Measurements from ENCODE around the gene LRFN5.

LRFN5 gene

DNA sequence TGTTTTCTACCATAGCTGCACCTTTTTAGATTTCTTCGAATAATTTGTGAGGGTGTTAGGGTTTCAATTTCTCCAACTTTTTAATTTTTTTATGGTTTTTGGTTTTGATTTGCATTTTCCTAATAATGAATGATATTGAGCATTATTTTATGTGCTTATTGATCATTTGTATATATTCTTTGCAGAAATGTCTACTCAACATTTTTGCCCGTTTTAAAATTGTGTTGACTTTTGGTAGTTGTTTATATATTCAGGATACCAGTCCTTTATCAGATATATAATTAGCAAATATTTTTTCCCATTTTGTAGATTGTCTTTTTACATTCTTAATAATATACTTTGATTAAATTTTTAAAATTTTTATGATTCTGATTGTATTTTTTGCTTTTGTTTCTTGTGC is 306.7 kb downstream of the LRFN5 start:
- no peaks in the 10 kb centered on the region for H4K20me1 ChIP-seq (ENCODE audit: insufficient read depth)
- H3K4me2 ChIP-seq = no peak overlapping the region
- TF ChIP-seq, protein P1, sequence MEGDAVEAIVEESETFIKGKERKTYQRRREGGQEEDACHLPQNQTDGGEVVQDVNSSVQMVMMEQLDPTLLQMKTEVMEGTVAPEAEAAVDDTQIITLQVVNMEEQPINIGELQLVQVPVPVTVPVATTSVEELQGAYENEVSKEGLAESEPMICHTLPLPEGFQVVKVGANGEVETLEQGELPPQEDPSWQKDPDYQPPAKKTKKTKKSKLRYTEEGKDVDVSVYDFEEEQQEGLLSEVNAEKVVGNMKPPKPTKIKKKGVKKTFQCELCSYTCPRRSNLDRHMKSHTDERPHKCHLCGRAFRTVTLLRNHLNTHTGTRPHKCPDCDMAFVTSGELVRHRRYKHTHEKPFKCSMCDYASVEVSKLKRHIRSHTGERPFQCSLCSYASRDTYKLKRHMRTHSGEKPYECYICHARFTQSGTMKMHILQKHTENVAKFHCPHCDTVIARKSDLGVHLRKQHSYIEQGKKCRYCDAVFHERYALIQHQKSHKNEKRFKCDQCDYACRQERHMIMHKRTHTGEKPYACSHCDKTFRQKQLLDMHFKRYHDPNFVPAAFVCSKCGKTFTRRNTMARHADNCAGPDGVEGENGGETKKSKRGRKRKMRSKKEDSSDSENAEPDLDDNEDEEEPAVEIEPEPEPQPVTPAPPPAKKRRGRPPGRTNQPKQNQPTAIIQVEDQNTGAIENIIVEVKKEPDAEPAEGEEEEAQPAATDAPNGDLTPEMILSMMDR (conservative IDR thresholded peaks at IDR 0.05; ENCODE audit: low read depth, low read length) = no peak
- H3K36me3 ChIP-seq (ENCODE audit: insufficient read depth) = no peaks in the 10 kb centered on the region
- H3K4me1 ChIP-seq (ENCODE audit: low read depth, poor library complexity, severe bottlenecking) = no peaks in the 10 kb centered on the region
- no peaks in the 10 kb centered on the region for H3K79me2 ChIP-seq (ENCODE audit: insufficient read depth, low read depth)
- no peak overlapping the region for H2AFZ ChIP-seq (ENCODE audit: low read depth)
- no peak overlapping the region for H3K27ac ChIP-seq
- no peak overlapping the region for H3K4me3 ChIP-seq (IDR thresholded peaks at IDR 0.05; ENCODE audit: insufficient read depth, low read depth, low read length)
- H3K27me3 ChIP-seq (ENCODE audit: insufficient read depth, low read depth) = no peaks in the 10 kb centered on the region
- H3K9ac ChIP-seq = no peak overlapping the region

DNA sequence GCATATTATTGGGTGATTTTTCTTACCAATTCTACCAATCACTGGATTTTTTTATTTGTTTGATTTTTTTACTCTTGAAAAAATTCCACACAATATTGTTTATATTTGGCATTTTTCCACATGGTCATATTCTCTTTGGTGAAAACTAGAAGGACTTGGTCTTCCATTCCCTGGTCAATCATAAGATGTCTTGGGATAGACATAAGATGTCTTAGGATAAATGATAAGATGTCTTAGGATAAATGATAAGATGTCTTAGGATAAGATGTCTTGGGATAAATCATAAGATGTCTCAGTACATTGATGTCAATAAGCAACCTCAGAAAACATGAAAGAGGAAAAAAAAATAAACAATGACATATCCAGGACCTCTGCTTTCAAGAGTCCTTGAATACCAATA is 309.1 kb downstream of the LRFN5 start:
- no peak overlapping the region for H3K4me3 ChIP-seq (IDR thresholded peaks at IDR 0.05; ENCODE audit: insufficient read depth, low read depth, low read length)
- H3K36me3 ChIP-seq (ENCODE audit: insufficient read depth) = no peaks in the 10 kb centered on the region
- H3K4me2 ChIP-seq = no peak overlapping the region
- no peaks in the 10 kb centered on the region for H3K4me1 ChIP-seq (ENCODE audit: low read depth, poor library complexity, severe bottlenecking)
- TF ChIP-seq, protein P1 (conservative IDR thresholded peaks at IDR 0.05; ENCODE audit: low read depth, low read length) = no peak
- H3K27ac ChIP-seq = no peak overlapping the region
- no peak overlapping the region for H2AFZ ChIP-seq (ENCODE audit: low read depth)
- no peaks in the 10 kb centered on the region for H3K27me3 ChIP-seq (ENCODE audit: insufficient read depth, low read depth)
- H4K20me1 ChIP-seq (ENCODE audit: insufficient read depth) = no peaks in the 10 kb centered on the region
- H3K79me2 ChIP-seq (ENCODE audit: insufficient read depth, low read depth) = no peaks in the 10 kb centered on the region
- no peak overlapping the region for H3K9ac ChIP-seq

DNA sequence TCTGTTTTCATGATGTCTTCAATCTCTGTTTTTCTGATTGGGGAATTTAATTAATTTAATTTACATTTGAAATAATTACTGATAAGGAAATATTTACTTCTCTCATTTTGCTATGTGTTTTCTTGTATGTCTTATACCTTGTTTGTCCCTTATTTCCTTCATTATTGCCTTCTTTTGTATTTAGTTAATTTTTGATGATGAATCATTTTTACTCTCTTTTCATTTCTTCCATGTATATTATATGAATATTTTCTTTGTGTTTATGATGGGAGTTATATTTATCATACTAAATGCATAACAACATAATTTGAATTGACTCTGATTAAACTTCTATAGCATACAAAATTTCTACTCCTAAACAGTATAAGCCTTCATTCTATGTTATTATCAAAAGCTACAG is 309.6 kb downstream of the LRFN5 start:
- no peaks in the 10 kb centered on the region for H4K20me1 ChIP-seq (ENCODE audit: insufficient read depth)
- TF ChIP-seq, protein P1 (conservative IDR thresholded peaks at IDR 0.05; ENCODE audit: low read depth, low read length) = no peak
- no peaks in the 10 kb centered on the region for H3K4me1 ChIP-seq (ENCODE audit: low read depth, poor library complexity, severe bottlenecking)
- H3K4me2 ChIP-seq = no peak overlapping the region
- H3K79me2 ChIP-seq (ENCODE audit: insufficient read depth, low read depth) = no peaks in the 10 kb centered on the region
- no peaks in the 10 kb centered on the region for H3K27me3 ChIP-seq (ENCODE audit: insufficient read depth, low read depth)
- no peak overlapping the region for H3K4me3 ChIP-seq (IDR thresholded peaks at IDR 0.05; ENCODE audit: insufficient read depth, low read depth, low read length)
- H2AFZ ChIP-seq (ENCODE audit: low read depth) = no peak overlapping the region
- H3K9ac ChIP-seq = no peak overlapping the region
- no peaks in the 10 kb centered on the region for H3K36me3 ChIP-seq (ENCODE audit: insufficient read depth)
- no peak overlapping the region for H3K27ac ChIP-seq

DNA sequence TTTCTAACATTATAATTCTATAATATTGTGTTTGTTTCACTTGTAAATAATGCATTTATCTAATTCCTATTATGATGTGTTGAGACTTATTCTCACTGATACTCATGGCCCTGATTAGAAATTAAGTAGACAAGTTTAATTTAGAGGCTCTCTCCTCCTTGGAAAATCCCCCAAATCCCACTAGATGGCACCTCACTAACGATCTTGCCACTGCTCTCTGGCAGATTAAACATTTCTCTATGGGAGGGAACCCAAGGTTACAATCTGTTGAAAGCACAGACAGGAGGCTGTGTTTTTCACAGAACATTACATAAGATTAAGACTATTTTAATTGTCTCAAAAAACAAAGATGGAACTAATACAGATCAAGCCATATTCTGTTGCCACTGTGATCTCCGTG is 318.7 kb downstream of the LRFN5 start:
- H3K4me3 ChIP-seq (IDR thresholded peaks at IDR 0.05; ENCODE audit: insufficient read depth, low read depth, low read length) = no peak overlapping the region
- H3K27ac ChIP-seq = no peak overlapping the region
- no peak overlapping the region for H3K4me2 ChIP-seq
- no peaks in the 10 kb centered on the region for H3K79me2 ChIP-seq (ENCODE audit: insufficient read depth, low read depth)
- no peaks in the 10 kb centered on the region for H3K36me3 ChIP-seq (ENCODE audit: insufficient read depth)
- H2AFZ ChIP-seq (ENCODE audit: low read depth) = no peak overlapping the region; the same call in 1 of the 2 replicates
- TF ChIP-seq, protein P1 (conservative IDR thresholded peaks at IDR 0.05; ENCODE audit: low read depth, low read length) = no peak
- H3K27me3 ChIP-seq (ENCODE audit: insufficient read depth, low read depth) = no peaks in the 10 kb centered on the region
- H4K20me1 ChIP-seq (ENCODE audit: insufficient read depth) = no peaks in the 10 kb centered on the region
- H3K4me1 ChIP-seq (ENCODE audit: low read depth, poor library complexity, severe bottlenecking) = no peaks in the 10 kb centered on the region
- H3K9ac ChIP-seq = no peak overlapping the region
